ENCODE data around the gene TBC1D2.

The TBC1D2 gene

DNA sequence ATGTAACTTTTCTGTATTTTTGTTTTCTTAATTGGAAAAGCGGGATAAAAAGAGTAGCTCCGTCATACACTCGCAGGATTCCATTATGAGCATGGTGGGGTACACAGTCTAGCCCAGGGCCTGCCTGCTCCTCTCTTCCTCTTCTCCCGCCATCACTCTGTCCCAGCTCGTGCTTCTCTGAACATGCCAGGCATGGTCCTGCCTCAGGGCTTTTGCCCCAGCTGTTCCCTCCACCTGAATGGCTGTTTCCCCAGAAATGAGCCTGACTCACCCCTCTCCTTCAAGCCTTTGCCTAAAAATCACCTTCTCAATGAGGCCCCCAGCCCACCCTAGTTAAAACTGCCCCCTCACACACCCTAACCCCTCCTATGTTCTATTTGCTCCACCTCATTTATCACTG, 67.5 kb downstream of the TBC1D2 start:
- TF ChIP-seq, protein P1, sequence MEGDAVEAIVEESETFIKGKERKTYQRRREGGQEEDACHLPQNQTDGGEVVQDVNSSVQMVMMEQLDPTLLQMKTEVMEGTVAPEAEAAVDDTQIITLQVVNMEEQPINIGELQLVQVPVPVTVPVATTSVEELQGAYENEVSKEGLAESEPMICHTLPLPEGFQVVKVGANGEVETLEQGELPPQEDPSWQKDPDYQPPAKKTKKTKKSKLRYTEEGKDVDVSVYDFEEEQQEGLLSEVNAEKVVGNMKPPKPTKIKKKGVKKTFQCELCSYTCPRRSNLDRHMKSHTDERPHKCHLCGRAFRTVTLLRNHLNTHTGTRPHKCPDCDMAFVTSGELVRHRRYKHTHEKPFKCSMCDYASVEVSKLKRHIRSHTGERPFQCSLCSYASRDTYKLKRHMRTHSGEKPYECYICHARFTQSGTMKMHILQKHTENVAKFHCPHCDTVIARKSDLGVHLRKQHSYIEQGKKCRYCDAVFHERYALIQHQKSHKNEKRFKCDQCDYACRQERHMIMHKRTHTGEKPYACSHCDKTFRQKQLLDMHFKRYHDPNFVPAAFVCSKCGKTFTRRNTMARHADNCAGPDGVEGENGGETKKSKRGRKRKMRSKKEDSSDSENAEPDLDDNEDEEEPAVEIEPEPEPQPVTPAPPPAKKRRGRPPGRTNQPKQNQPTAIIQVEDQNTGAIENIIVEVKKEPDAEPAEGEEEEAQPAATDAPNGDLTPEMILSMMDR (IDR thresholded peaks at IDR 0.05; ENCODE audit: insufficient read depth, low read length, poor library complexity, severe bottlenecking), result no peak
- Histone ChIP-seq H2AFZ (ENCODE audit: low read depth, low read length, severe bottlenecking) (no peak overlapping the region), H3F3A (ENCODE audit: insufficient read depth) (no peaks in the 10 kb centered on the region), H3K27ac (ENCODE audit: low read depth, low read length) (no peak overlapping the region), H3K4me3 (ENCODE audit: insufficient read depth, low read length, poor library complexity, severe bottlenecking) (no peak overlapping the region), H3K9me3 (ENCODE audit: insufficient read depth, low read length) (no peaks in the 10 kb centered on the region), H3K36me3 (ENCODE audit: low read length) (no peaks in the 10 kb centered on the region), H3K9ac (ENCODE audit: low read length) (no peak overlapping the region), H3K79me2 (ENCODE audit: insufficient read depth, low read length) (no peaks in the 10 kb centered on the region), H3K9me2 (replicated peaks; ENCODE audit: insufficient read depth, low read length) (no peaks in the 10 kb centered on the region), H4K20me1 (ENCODE audit: low read depth, low read length) (no peaks in the 10 kb centered on the region), H3K4me2 (ENCODE audit: low read depth, low read length, poor library complexity, severe bottlenecking) (no peak overlapping the region), H3K27me3 (ENCODE audit: low read length) (0 out of 2 replicates have a peak, but pooled peaks cover 3% of the 10 kb centered on the region)

DNA sequence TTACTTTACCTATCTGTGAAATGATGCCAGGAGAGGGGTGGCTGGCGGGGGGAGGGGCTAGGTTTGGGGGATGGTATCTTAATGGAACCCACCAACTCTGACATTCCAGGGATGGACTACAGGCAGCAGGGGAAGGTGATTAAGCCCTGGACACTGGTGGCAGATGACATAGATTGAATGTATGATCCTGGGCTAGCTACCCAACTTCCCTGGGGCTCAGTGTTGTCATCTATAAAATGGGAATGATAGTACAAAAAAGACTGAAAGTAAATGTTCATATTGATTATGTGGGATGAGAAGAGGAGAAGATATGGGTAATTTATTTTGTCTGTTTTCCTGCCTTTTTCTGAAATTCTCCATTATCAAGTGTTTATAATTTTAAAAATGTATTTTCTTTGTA, 69.2 kb downstream of the TBC1D2 start:
- no peaks in the 10 kb centered on the region for H3F3A ChIP-seq (ENCODE audit: insufficient read depth)
- no peak overlapping the region for H3K27ac ChIP-seq (ENCODE audit: low read depth, low read length)
- no peak overlapping the region for H3K9ac ChIP-seq (ENCODE audit: low read length)
- no peaks in the 10 kb centered on the region for H3K79me2 ChIP-seq (ENCODE audit: insufficient read depth, low read length)
- H3K36me3 ChIP-seq (ENCODE audit: low read length), result no peaks in the 10 kb centered on the region
- H3K4me2 ChIP-seq (ENCODE audit: low read depth, low read length, poor library complexity, severe bottlenecking), result no peak overlapping the region
- no peaks in the 10 kb centered on the region for H3K9me2 ChIP-seq (replicated peaks; ENCODE audit: insufficient read depth, low read length)
- no peak overlapping the region for H2AFZ ChIP-seq (ENCODE audit: low read depth, low read length, severe bottlenecking)
- no peak overlapping the region for H3K4me3 ChIP-seq (ENCODE audit: insufficient read depth, low read length, poor library complexity, severe bottlenecking)
- no peaks in the 10 kb centered on the region for H3K27me3 ChIP-seq (ENCODE audit: low read length)
- no peaks in the 10 kb centered on the region for H3K9me3 ChIP-seq (ENCODE audit: insufficient read depth, low read length)
- H4K20me1 ChIP-seq (ENCODE audit: low read depth, low read length), result no peaks in the 10 kb centered on the region
- no peak for TF ChIP-seq EZH2phosphoT487 (conservative IDR thresholded peaks at IDR 0.05; ENCODE audit: low read length)

DNA sequence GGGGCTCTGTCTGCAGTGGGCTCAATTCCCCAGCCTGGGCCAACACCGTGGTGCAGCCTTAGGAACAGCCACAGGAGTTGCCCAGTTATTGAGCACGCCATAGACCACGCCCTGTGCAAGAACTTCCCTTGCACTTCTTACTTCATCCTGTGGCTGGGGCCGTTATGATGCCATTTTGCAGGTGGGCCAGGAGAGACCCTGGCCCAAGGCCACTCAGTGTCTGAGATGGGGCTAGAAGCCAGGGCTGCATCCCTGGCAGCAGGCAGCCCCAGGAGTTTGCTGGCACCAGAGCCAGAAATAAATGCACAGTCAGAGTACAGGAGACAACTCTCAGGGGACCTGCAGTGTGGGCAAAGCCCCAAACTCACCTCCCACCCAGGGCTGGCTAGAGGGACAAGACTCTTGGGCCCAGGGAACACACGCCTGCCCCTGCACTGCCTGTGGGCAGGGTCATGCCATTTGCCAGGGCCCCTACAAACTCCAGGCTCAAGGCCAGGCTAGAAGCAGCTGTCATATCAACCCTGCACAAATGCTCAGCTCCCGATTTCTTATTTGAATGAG, 69.8 kb downstream of the TBC1D2 start:
- Histone ChIP-seq H3K9me3 (ENCODE audit: insufficient read depth, low read length) (no peaks in the 10 kb centered on the region), H3K4me3 (ENCODE audit: insufficient read depth, low read length, poor library complexity, severe bottlenecking) (no peak overlapping the region), H3K27ac (ENCODE audit: low read depth, low read length) (no peak overlapping the region), H3F3A (ENCODE audit: insufficient read depth) (no peaks in the 10 kb centered on the region), H2AFZ (ENCODE audit: low read depth, low read length, severe bottlenecking) (no peak overlapping the region), H4K20me1 (ENCODE audit: low read depth, low read length) (no peaks in the 10 kb centered on the region), H3K9me2 (replicated peaks; ENCODE audit: insufficient read depth, low read length) (no peaks in the 10 kb centered on the region), H3K79me2 (ENCODE audit: insufficient read depth, low read length) (no peaks in the 10 kb centered on the region), H3K36me3 (ENCODE audit: low read length) (no peaks in the 10 kb centered on the region), H3K9ac (ENCODE audit: low read length) (no peak overlapping the region), H3K4me2 (ENCODE audit: low read depth, low read length, poor library complexity, severe bottlenecking) (no peak overlapping the region), H3K27me3 (ENCODE audit: low read length) (no peaks in the 10 kb centered on the region)
- no peak for TF ChIP-seq EZH2phosphoT487 (conservative IDR thresholded peaks at IDR 0.05; ENCODE audit: low read length)
- TF ChIP-seq, protein P1 (IDR thresholded peaks at IDR 0.05; ENCODE audit: insufficient read depth, low read length, poor library complexity, severe bottlenecking), result no peak

DNA sequence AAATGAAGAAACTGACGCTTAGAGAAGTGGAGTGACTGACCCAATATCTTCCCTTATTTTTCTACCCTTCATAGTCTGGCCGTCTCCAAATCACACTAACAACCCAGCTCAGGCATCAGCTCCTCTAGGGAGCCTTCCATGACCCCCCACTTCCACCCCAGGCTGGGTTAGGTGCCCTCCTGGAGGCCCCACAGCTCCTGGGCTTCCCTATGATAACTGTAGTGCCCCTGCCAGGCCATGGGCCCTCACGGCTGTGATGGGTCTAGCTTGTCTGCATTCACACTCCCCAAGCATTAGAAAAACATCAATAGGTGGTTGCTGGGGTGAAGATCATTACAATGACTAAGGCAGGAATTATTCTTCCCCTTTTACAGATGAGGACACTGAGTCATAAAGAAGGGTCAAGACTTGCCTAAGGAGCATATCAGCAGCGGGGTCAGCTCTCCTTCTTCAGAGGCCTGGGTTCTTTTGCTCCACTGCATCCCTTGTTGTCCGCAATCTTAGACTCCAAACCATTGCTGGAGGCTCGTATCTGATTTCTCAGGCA, 70.4 kb downstream of the TBC1D2 start:
- no peaks in the 10 kb centered on the region for H3F3A ChIP-seq (ENCODE audit: insufficient read depth)
- H3K9ac ChIP-seq (ENCODE audit: low read length), result no peak overlapping the region
- H3K4me2 ChIP-seq (ENCODE audit: low read depth, low read length, poor library complexity, severe bottlenecking), result no peak overlapping the region
- no peaks in the 10 kb centered on the region for H3K36me3 ChIP-seq (ENCODE audit: low read length)
- no peaks in the 10 kb centered on the region for H3K9me3 ChIP-seq (ENCODE audit: insufficient read depth, low read length)
- no peaks in the 10 kb centered on the region for H3K27me3 ChIP-seq (ENCODE audit: low read length)
- H3K4me3 ChIP-seq (ENCODE audit: insufficient read depth, low read length, poor library complexity, severe bottlenecking), result no peak overlapping the region
- no peaks in the 10 kb centered on the region for H3K79me2 ChIP-seq (ENCODE audit: insufficient read depth, low read length)
- no peaks in the 10 kb centered on the region for H3K9me2 ChIP-seq (replicated peaks; ENCODE audit: insufficient read depth, low read length)
- no peak overlapping the region for H2AFZ ChIP-seq (ENCODE audit: low read depth, low read length, severe bottlenecking)
- H3K27ac ChIP-seq (ENCODE audit: low read depth, low read length), result no peak overlapping the region
- TF ChIP-seq EZH2phosphoT487 (conservative IDR thresholded peaks at IDR 0.05; ENCODE audit: low read length), result no peak
- TF ChIP-seq, protein P1 (IDR thresholded peaks at IDR 0.05; ENCODE audit: insufficient read depth, low read length, poor library complexity, severe bottlenecking), result no peak
- no peaks in the 10 kb centered on the region for H4K20me1 ChIP-seq (ENCODE audit: low read depth, low read length)

All from SU-DHL-6 (cell line).